ENCODE results near the gene ENPP1. TPM values are rescaled to one million over a fixed set of nuclear protein-coding genes. Genes with fewer than 3 reads are reported as not detected.

Gene ENPP1
- total RNA-seq, 1 donor from 2014 or later = 7.1 TPM

- DNase-seq (ENCODE audit: low read depth) (no peak), FAIRE-seq (no peak)
- no peaks in the 10 kb centered on the region for H3K27me3 Mint-ChIP-seq (ENCODE audit: low read depth, unreplicated experiment)
- Histone ChIP-seq H3K27me3 (ENCODE audit: insufficient read depth, low read length) (no peaks in the 10 kb centered on the region), H3K36me3 (ENCODE audit: insufficient read depth, low read length) (no peaks in the 10 kb centered on the region), H3K9me3 (ENCODE audit: insufficient read depth, low read depth, low read length) (no peaks in the 10 kb centered on the region), H3K79me2 (ENCODE audit: insufficient read depth, low read length) (no peaks in the 10 kb centered on the region), H4K20me1 (ENCODE audit: insufficient read depth, low read length) (no peaks in the 10 kb centered on the region), H3K27ac (ENCODE audit: low read depth, low read length) (no peak overlapping the region), H3K9ac (ENCODE audit: low read length) (no peak overlapping the region), H3K4me3 (ENCODE audit: insufficient read depth, low read depth, low read length) (no peak overlapping the region), H3K4me2 (ENCODE audit: low read length) (no peak overlapping the region), H2AFZ (ENCODE audit: low read depth, low read length) (no peak overlapping the region), H3K4me1 (ENCODE audit: insufficient read depth, low read length) (no peaks in the 10 kb centered on the region)
- no peaks in the 10 kb centered on the region for H3K9me3 Mint-ChIP-seq (ENCODE audit: unreplicated experiment)
- no peaks in the 10 kb centered on the region for H3K36me3 Mint-ChIP-seq (ENCODE audit: low read depth, unreplicated experiment)
- H3K4me1 Mint-ChIP-seq (ENCODE audit: low read depth, unreplicated experiment) = peaks cover 6% of the 10 kb centered on the region
- H3K4me3 Mint-ChIP-seq (ENCODE audit: unreplicated experiment) = no peak overlapping the region
- no peak overlapping the region for H3K27ac Mint-ChIP-seq (ENCODE audit: unreplicated experiment)
- TF ChIP-seq CTCF (IDR thresholded peaks at IDR 0.05; ENCODE audit: insufficient read depth, low read depth, low read length) = no peak
- no peak for TF ChIP-seq EZH2 (IDR thresholded peaks at IDR 0.05; ENCODE audit: insufficient read depth, low read length)
Observed at GRCh38 chr6:131875647-131876046, 67.8 kb downstream of the ENPP1 start.

GRCh38 chr6:131876545-131876944 is 68.7 kb downstream of the ENPP1 start:
- no peak for FAIRE-seq
- H3K9me3 Mint-ChIP-seq (ENCODE audit: unreplicated experiment) = no peaks in the 10 kb centered on the region
- no peaks in the 10 kb centered on the region for H3K27me3 Mint-ChIP-seq (ENCODE audit: low read depth, unreplicated experiment)
- Histone ChIP-seq H4K20me1 (ENCODE audit: insufficient read depth, low read length) (no peaks in the 10 kb centered on the region), H3K27ac (ENCODE audit: low read depth, low read length) (no peak overlapping the region), H3K4me3 (ENCODE audit: insufficient read depth, low read depth, low read length) (no peak overlapping the region), H3K9ac (ENCODE audit: low read length) (no peak overlapping the region), H3K4me1 (ENCODE audit: insufficient read depth, low read length) (no peaks in the 10 kb centered on the region), H2AFZ (ENCODE audit: low read depth, low read length) (no peak overlapping the region), H3K79me2 (ENCODE audit: insufficient read depth, low read length) (no peaks in the 10 kb centered on the region), H3K36me3 (ENCODE audit: insufficient read depth, low read length) (no peaks in the 10 kb centered on the region), H3K4me2 (ENCODE audit: low read length) (no peak overlapping the region), H3K27me3 (ENCODE audit: insufficient read depth, low read length) (no peaks in the 10 kb centered on the region), H3K9me3 (ENCODE audit: insufficient read depth, low read depth, low read length) (no peaks in the 10 kb centered on the region)
- no peaks in the 10 kb centered on the region for H3K36me3 Mint-ChIP-seq (ENCODE audit: low read depth, unreplicated experiment)
- DNase-seq (ENCODE audit: low read depth) = no peak
- H3K27ac Mint-ChIP-seq (ENCODE audit: unreplicated experiment) = no peak overlapping the region
- no peak overlapping the region for H3K4me3 Mint-ChIP-seq (ENCODE audit: unreplicated experiment)
- peaks cover 6% of the 10 kb centered on the region for H3K4me1 Mint-ChIP-seq (ENCODE audit: low read depth, unreplicated experiment)
- no peak for TF ChIP-seq EZH2 (IDR thresholded peaks at IDR 0.05; ENCODE audit: insufficient read depth, low read length)
- TF ChIP-seq CTCF (IDR thresholded peaks at IDR 0.05; ENCODE audit: insufficient read depth, low read depth, low read length) = no peak

DNA sequence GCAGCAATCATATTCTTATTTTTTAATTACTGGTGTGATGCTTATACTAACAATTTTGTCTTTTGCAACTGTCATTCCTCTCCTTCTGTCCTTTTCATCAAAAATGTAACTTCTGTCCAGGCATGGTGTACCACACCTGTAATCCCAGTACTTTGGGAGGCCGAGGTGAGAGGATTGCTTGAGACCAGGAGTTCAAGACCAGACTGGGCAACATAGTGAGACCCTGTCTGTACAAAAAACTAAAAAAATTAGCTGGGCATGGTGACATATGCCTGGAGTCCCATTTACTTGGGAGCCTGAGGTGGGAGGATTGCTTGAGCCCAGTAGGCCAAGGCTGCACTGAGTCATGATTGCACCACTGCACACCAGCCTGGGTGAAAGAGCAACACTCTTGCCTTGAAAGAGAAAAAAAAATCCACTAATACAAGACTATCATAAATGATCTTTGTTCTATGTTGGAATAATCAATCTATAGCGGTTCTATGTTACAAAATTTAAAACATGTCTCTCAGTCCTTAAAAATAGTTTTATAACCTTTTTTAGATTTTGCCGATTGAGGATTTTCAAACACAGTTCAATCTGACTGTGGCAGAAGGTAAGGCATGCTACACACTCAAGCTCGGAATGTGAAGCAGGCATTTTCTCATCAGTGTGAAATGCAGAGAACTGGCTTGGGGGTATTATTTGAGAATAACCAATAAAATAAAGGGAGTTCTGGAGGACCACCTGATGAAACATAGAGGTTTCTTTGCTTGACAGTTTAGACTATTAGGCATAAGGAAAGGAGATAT is 70.4 kb downstream of the ENPP1 start:
- no peak overlapping the region for H3K27ac ChIP-seq (ENCODE audit: low read depth, low read length)
- no peaks in the 10 kb centered on the region for H3K27me3 ChIP-seq (ENCODE audit: insufficient read depth, low read length)
- Mint-ChIP-seq H3K4me3 (ENCODE audit: unreplicated experiment) (no peak overlapping the region), H3K36me3 (ENCODE audit: low read depth, unreplicated experiment) (no peaks in the 10 kb centered on the region), H3K4me1 (ENCODE audit: low read depth, unreplicated experiment) (peaks cover 6% of the 10 kb centered on the region), H3K27me3 (ENCODE audit: low read depth, unreplicated experiment) (no peaks in the 10 kb centered on the region), H3K27ac (ENCODE audit: unreplicated experiment) (peak overlapping the region; percentile 72), H3K9me3 (ENCODE audit: unreplicated experiment) (no peaks in the 10 kb centered on the region)
- H3K79me2 ChIP-seq (ENCODE audit: insufficient read depth, low read length) = no peaks in the 10 kb centered on the region
- no peaks in the 10 kb centered on the region for H4K20me1 ChIP-seq (ENCODE audit: insufficient read depth, low read length)
- no peak overlapping the region for H3K4me3 ChIP-seq (ENCODE audit: insufficient read depth, low read depth, low read length)
- FAIRE-seq (no peak), DNase-seq (ENCODE audit: low read depth) (no peak)
- TF ChIP-seq CTCF (IDR thresholded peaks at IDR 0.05; ENCODE audit: insufficient read depth, low read depth, low read length) = no peak
- TF ChIP-seq EZH2 (IDR thresholded peaks at IDR 0.05; ENCODE audit: insufficient read depth, low read length) = no peak
- H2AFZ ChIP-seq (ENCODE audit: low read depth, low read length) = no peak overlapping the region
- H3K36me3 ChIP-seq (ENCODE audit: insufficient read depth, low read length) = no peaks in the 10 kb centered on the region
- H3K4me1 ChIP-seq (ENCODE audit: insufficient read depth, low read length) = no peaks in the 10 kb centered on the region
- no peaks in the 10 kb centered on the region for H3K9me3 ChIP-seq (ENCODE audit: insufficient read depth, low read depth, low read length)
- no peak overlapping the region for H3K4me2 ChIP-seq (ENCODE audit: low read length)
- H3K9ac ChIP-seq (ENCODE audit: low read length) = no peak overlapping the region
